ENCODE measurements around the gene MLANA. TPM values are rescaled to one million over a fixed set of nuclear protein-coding genes. Genes with fewer than 3 reads are reported as not detected.

Gene MLANA
- total RNA-seq, 2 experiments from 2014 or later, result not detected

DNA sequence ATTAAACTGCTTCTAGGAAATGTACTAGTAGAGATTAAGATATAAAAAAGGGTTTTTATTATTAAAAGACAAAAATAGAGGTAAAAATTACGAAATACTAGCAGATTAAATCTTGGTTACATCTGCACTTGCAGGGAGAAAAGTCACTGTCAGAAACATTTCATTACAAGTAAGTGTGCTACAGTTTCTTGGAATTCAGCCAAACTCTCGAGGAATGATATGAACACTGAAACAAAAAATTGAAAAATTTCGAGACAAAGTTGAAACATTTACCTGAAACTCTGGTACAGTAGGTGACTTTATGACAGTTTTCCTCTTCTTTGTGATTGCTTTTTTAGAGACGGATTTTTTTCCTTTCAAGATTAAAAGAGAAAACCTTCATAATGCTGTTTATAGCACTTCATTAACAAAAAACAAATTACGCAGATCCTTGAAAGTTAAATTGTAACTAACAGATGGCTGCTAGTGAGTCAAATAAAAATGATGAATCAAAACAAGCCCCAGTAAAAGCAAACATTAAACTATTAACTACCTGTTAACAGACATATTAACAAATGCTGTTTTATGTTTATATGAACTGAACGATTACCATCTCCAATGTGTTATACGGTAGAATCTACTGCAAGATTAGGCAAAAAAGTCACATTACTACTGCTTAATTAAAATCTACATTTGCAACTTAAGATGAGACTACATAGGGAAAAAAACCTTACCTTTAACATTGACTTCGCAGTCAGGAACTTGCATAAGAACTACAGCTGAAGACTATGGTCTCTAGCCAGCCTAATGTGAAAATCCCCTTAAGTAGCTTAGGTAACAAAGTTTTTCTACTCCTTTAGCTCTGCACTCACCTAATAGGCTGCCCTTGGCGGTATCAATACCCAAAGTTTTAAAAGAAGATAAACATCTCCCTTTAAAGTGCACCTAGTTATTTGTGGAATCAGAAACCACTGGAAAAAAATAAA is 63.3 kb downstream of the MLANA start:
- ChIA-PET POLR2A (no interaction called here), CTCF (interaction anchor here (1.0 kb wide), 1 partner anchor 32 kb away, joined by 3 read pairs; no protein-coding TSS in a partner anchor)
- DNase-seq, result no peak
- peaks cover 13% of the 10 kb centered on the region for H3K4me1 Mint-ChIP-seq (ENCODE audit: low read depth)
- no peak overlapping the region for H3K27ac ChIP-seq (ENCODE audit: low read depth in 1 of 2, low read length in 2 of 2)
- no peaks in the 10 kb centered on the region for H3K27me3 Mint-ChIP-seq
- TF ChIP-seq, protein P1, sequence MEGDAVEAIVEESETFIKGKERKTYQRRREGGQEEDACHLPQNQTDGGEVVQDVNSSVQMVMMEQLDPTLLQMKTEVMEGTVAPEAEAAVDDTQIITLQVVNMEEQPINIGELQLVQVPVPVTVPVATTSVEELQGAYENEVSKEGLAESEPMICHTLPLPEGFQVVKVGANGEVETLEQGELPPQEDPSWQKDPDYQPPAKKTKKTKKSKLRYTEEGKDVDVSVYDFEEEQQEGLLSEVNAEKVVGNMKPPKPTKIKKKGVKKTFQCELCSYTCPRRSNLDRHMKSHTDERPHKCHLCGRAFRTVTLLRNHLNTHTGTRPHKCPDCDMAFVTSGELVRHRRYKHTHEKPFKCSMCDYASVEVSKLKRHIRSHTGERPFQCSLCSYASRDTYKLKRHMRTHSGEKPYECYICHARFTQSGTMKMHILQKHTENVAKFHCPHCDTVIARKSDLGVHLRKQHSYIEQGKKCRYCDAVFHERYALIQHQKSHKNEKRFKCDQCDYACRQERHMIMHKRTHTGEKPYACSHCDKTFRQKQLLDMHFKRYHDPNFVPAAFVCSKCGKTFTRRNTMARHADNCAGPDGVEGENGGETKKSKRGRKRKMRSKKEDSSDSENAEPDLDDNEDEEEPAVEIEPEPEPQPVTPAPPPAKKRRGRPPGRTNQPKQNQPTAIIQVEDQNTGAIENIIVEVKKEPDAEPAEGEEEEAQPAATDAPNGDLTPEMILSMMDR (IDR thresholded peaks at IDR 0.05), result no peak
- H3K27ac Mint-ChIP-seq, result no peak overlapping the region
- H3K4me3 Mint-ChIP-seq, result no peak overlapping the region
- H3K4me3 ChIP-seq (ENCODE audit: low read length), result no peak overlapping the region
- peaks cover 21% of the 10 kb centered on the region for H3K36me3 Mint-ChIP-seq (ENCODE audit: low read depth)
- no peaks in the 10 kb centered on the region for H3K9me3 Mint-ChIP-seq
- no peaks in the 10 kb centered on the region for H3K4me1 ChIP-seq (ENCODE audit: insufficient read depth, low read length)
- no peak for ATAC-seq (ENCODE audit: poor library complexity)
- H3K27me3 ChIP-seq (ENCODE audit: control insufficient read depth in 1 of 2, insufficient read depth in 2 of 2, low read length in 2 of 2), result no peaks in the 10 kb centered on the region
- intact Hi-C loops (cut with DNase I, micrococcal nuclease), result loop anchor here in 1 of 2 experiments (10.0 kb wide), 1 partner anchor 51 kb away; a partner anchor contains a TSS
- H3K36me3 ChIP-seq (ENCODE audit: insufficient read depth, low read length), result no peaks in the 10 kb centered on the region
- no peaks in the 10 kb centered on the region for H3K9me3 ChIP-seq (ENCODE audit: control insufficient read depth in 1 of 2, insufficient read depth in 1 of 2, low read length in 2 of 2)

DNA sequence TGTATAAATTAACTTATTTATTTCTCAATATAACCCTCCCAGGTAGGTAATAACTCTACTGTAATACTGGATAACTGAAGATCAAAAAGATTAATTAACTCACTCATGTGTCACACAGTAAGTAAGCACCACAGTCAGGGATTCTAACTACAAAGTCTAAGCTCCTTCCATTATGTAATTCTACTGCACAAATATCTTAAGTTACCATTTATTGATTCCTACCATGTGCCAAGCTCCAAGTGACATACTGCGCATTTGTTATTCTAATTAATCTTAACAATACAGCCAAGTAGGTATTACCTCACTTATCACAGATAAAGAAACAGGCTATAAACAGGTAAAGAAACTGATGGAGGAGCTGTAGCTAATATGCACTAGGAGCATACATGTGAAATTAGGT is 66.5 kb downstream of the MLANA start:
- ChIA-PET POLR2A (no interaction called here), CTCF (no interaction called here)
- Histone ChIP-seq H3K27me3 (ENCODE audit: control insufficient read depth in 1 of 2, insufficient read depth in 2 of 2, low read length in 2 of 2) (no peaks in the 10 kb centered on the region), H3K9me3 (ENCODE audit: control insufficient read depth in 1 of 2, insufficient read depth in 1 of 2, low read length in 2 of 2) (no peaks in the 10 kb centered on the region), H3K27ac (ENCODE audit: low read depth in 1 of 2, low read length in 2 of 2) (no peak overlapping the region), H3K36me3 (ENCODE audit: insufficient read depth, low read length) (no peaks in the 10 kb centered on the region), H3K4me3 (ENCODE audit: low read length) (no peak overlapping the region), H3K4me1 (ENCODE audit: insufficient read depth, low read length) (no peaks in the 10 kb centered on the region)
- H3K9me3 Mint-ChIP-seq, result no peaks in the 10 kb centered on the region
- DNase-seq (no peak), ATAC-seq (ENCODE audit: poor library complexity) (no peak)
- intact Hi-C loops (cut with DNase I, micrococcal nuclease), result loop anchor here in 1 of 2 experiments (10.0 kb wide), 1 partner anchor 48 kb away; a partner anchor contains a TSS
- H3K36me3 Mint-ChIP-seq (ENCODE audit: low read depth), result peaks cover 42% of the 10 kb centered on the region
- no peaks in the 10 kb centered on the region for H3K27me3 Mint-ChIP-seq
- TF ChIP-seq, protein P1 (IDR thresholded peaks at IDR 0.05), result no peak
- no peak overlapping the region for H3K27ac Mint-ChIP-seq
- peaks cover 4% of the 10 kb centered on the region for H3K4me1 Mint-ChIP-seq (ENCODE audit: low read depth)
- no peak overlapping the region for H3K4me3 Mint-ChIP-seq

DNA sequence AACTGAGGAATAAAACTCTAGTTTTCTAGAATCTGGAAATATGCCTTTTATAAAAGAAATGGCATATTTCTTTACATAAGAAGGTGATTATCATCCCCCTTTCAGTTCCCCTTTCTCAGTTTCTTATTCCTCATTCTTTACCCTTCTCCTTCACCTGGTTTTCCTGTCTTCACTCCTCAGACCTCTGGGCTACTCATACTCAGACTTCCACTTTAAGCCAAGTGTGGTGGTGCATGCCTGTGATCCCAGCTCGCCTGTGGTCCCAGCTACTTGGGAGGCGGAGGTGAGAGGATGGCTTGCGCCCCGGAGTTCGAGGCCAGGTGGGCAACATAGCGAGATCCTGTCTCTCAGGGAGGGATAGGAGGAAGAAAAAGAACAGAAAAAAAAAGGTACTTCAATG is 67.6 kb downstream of the MLANA start:
- H3K4me3 ChIP-seq (ENCODE audit: low read length), result no peak overlapping the region
- H3K36me3 ChIP-seq (ENCODE audit: insufficient read depth, low read length), result no peaks in the 10 kb centered on the region
- no peak overlapping the region for H3K27ac ChIP-seq (ENCODE audit: low read depth in 1 of 2, low read length in 2 of 2)
- no peaks in the 10 kb centered on the region for H3K27me3 ChIP-seq (ENCODE audit: control insufficient read depth in 1 of 2, insufficient read depth in 2 of 2, low read length in 2 of 2)
- ATAC-seq (ENCODE audit: poor library complexity) (no peak), DNase-seq (no peak)
- no peaks in the 10 kb centered on the region for H3K4me1 ChIP-seq (ENCODE audit: insufficient read depth, low read length)
- intact Hi-C loops (cut with DNase I, micrococcal nuclease), result loop anchor here in 1 of 2 experiments (10.0 kb wide), 1 partner anchor 47 kb away; a partner anchor contains a TSS
- TF ChIP-seq, protein P1 (IDR thresholded peaks at IDR 0.05), result no peak
- H3K27ac Mint-ChIP-seq, result no peak overlapping the region
- CTCF ChIA-PET, result interaction anchor here (1.3 kb wide), 1 partner anchor 65 kb away, joined by 3 read pairs; no protein-coding TSS in a partner anchor
- peaks cover 4% of the 10 kb centered on the region for H3K4me1 Mint-ChIP-seq (ENCODE audit: low read depth)
- no peak overlapping the region for H3K4me3 Mint-ChIP-seq
- no peaks in the 10 kb centered on the region for H3K27me3 Mint-ChIP-seq
- peaks cover 42% of the 10 kb centered on the region for H3K36me3 Mint-ChIP-seq (ENCODE audit: low read depth)
- H3K9me3 Mint-ChIP-seq, result no peaks in the 10 kb centered on the region
- POLR2A ChIA-PET, result no interaction called here
- no peaks in the 10 kb centered on the region for H3K9me3 ChIP-seq (ENCODE audit: control insufficient read depth in 1 of 2, insufficient read depth in 1 of 2, low read length in 2 of 2)

Other genes starting within 250 kb of the MLANA start
- 1 to 10 TPM; 5.8 to 6.8 TPM for gene ERMP1, start 57.8 kb upstream of the MLANA start, total RNA-seq
- 10 to 100 TPM; 36.7 to 40.6 TPM for gene RANBP6, start 124.7 kb downstream of the MLANA start, total RNA-seq